ENCODE data around the gene QRFP. TPM values are rescaled to one million over a fixed set of nuclear protein-coding genes. Genes with fewer than 3 reads are reported as not detected.
A peak's percentile ranks its signal among the peaks of the same experiment; 100 is the strongest.

The QRFP gene
- polyA plus RNA-seq, 1 of the 3 experiments (the other 2 are of a cell fraction), result not detected

DNA sequence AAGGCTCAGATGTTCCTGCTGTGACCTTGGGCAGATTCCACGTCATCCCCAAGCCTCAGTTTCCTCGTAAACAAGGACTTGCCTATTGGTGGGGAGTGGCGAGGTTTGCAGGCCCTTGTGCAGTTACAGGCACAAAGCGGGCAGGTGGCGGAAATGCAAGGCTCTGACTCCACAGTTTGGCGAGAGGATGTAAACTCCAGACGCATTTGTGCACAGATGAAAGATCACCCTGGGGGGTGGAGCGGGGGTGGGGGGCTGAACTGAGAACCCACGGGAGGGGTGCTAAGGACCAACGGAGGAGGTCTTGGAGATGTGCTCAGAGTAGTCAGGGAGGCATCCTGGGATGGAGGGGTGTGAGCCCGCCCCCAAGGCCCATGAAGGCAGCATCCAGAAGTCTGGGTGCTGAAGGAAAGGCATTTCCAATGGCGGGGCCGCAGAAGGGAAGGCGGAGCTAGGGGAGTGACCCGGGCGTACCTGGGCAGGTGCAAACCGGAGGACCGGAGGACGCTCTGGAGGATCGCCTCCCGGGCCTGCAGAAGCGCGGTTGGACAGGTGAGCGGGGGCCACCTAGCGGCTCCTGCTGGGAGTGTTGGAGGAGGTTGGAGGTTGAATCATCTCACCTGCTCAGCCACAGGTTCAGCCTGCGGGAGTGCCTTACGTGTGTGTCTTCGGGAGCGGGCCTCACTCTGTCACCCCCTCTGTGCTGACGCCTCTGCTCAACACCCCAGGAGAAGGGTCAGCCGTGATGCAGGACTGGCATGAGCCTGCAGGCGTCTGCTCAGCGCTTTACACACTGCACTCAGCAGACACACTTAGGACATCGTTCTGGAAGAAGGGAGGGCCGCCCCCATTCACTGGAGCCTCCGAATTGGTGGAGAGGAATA, 44.3 kb upstream of the QRFP start:
- ChIA-PET CTCF (interaction anchor here (0.7 to 2.8 kb wide), 14 partner anchors 8 to 228 kb away, joined by 3 to 16 read pairs (median 4); no protein-coding TSS in a partner anchor), POLR2A (no interaction called here)
- H3K27me3 ChIP-seq (ENCODE audit: insufficient read depth), result peaks cover 49% of the 10 kb centered on the region
- WGBS (ENCODE audit: low lambda C conversion rate), result 18% methylated on average over 17 of the region's 36 CpGs
- no peaks in the 10 kb centered on the region for H3K9me3 ChIP-seq
- 0 out of 2 replicates have a peak, but pooled peaks cover 6% of the 10 kb centered on the region for H4K20me1 ChIP-seq (ENCODE audit: insufficient read depth)
- H3K4me1 ChIP-seq (ENCODE audit: control insufficient read depth in 1 of 2, insufficient read depth in 2 of 2, low read depth in 1 of 2, low read length in 1 of 2), result peaks cover 0 to 10% of the 10 kb centered on the region in 2 experiments; a peak in 1 of 4 replicates
- H3K4me3 ChIP-seq (ENCODE audit: low read depth in 2 of 2, low read length in 1 of 2), result peak overlapping the region in 1 of 2 experiments; percentile 28; a peak in 2 of 4 replicates
- no peaks in the 10 kb centered on the region for H3K9me2 ChIP-seq
- H3K79me2 ChIP-seq (ENCODE audit: insufficient read depth), result no peaks in the 10 kb centered on the region
- TF ChIP-seq RAD21 (IDR thresholded peaks at IDR 0.05; ENCODE audit: low read length), result peak; percentile 79
- peak; percentile 66 for TF ChIP-seq SMC3 (IDR thresholded peaks at IDR 0.05; ENCODE audit: low read depth, low read length)
- no peak for TF ChIP-seq NFIC (IDR thresholded peaks at IDR 0.05; ENCODE audit: borderline replicate concordance)
- TF ChIP-seq CTCF (IDR thresholded peaks at IDR 0.05), result peak; percentile 83
- peak overlapping the region; percentile 37; the same call in 1 of the 2 replicates for H3K4me2 ChIP-seq
- H3K27ac ChIP-seq (ENCODE audit: low read depth in 2 of 2, low read length in 1 of 2), result no peak overlapping the region
- no peak overlapping the region for H2AFZ ChIP-seq (ENCODE audit: low read depth)
- peak; percentile 84 for DNase-seq
- peaks cover 14% of the 10 kb centered on the region for H3F3A ChIP-seq (replicated peaks; ENCODE audit: insufficient read depth)
- H3K36me3 ChIP-seq (replicated peaks in 1 of 2; ENCODE audit: control insufficient read depth in 1 of 2, insufficient read depth in 2 of 2, low read length in 1 of 2), result no peaks in the 10 kb centered on the region
- H3K9ac ChIP-seq, result no peak overlapping the region

DNA sequence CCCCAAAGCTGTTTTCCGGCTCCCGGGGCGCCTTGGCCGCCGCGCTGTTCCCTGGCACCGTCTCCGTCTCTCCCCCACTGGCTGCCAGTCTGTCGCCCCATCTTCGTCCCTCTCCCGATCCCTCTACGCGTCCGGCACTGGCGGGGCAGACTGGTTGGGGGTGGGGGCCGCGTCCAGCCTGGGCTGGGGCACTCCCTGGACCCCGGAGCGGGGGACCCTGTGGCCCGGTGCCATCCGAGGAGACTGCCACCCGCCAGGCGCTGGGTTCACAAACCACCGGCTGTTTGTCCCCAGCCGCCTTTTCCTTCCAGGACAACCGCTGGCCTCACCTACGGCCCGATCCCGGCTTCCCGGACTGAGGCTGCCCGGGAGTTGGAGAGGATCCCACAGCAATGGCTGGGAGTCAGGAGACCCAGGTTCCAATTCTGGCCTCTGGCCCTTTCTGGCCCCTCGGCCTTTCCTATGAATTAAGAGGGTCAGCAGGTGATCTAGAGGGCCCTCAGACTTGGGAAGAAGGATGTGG, 43.5 kb upstream of the QRFP start:
- H3K79me2 ChIP-seq (ENCODE audit: insufficient read depth), result no peaks in the 10 kb centered on the region
- peaks cover 16% of the 10 kb centered on the region for H3F3A ChIP-seq (replicated peaks; ENCODE audit: insufficient read depth)
- peaks cover 49% of the 10 kb centered on the region for H3K27me3 ChIP-seq (ENCODE audit: insufficient read depth)
- H3K27ac ChIP-seq (ENCODE audit: low read depth in 2 of 2, low read length in 1 of 2), result no peak overlapping the region
- H3K9me2 ChIP-seq, result no peaks in the 10 kb centered on the region
- ChIA-PET POLR2A (no interaction called here), CTCF (interaction anchor here (0.7 to 1.5 kb wide), 9 partner anchors 11 to 239 kb away, joined by 3 to 11 read pairs (median 3); no protein-coding TSS in a partner anchor)
- 13% methylated on average over 31 of the region's 32 CpGs for WGBS (ENCODE audit: low lambda C conversion rate)
- H3K36me3 ChIP-seq (replicated peaks in 1 of 2; ENCODE audit: control insufficient read depth in 1 of 2, insufficient read depth in 2 of 2, low read length in 1 of 2), result no peaks in the 10 kb centered on the region
- 0 out of 2 replicates have a peak, but pooled peaks cover 6% of the 10 kb centered on the region for H4K20me1 ChIP-seq (ENCODE audit: insufficient read depth)
- no peaks in the 10 kb centered on the region for H3K9me3 ChIP-seq
- DNase-seq, result no peak
- H3K4me1 ChIP-seq (ENCODE audit: control insufficient read depth in 1 of 2, insufficient read depth in 2 of 2, low read depth in 1 of 2, low read length in 1 of 2), result peaks cover 0 to 10% of the 10 kb centered on the region in 2 experiments; a peak in 1 of 4 replicates
- peak overlapping the region; percentile 88; the same call in 1 of the 2 replicates for H3K4me2 ChIP-seq
- TF ChIP-seq, protein P1, sequence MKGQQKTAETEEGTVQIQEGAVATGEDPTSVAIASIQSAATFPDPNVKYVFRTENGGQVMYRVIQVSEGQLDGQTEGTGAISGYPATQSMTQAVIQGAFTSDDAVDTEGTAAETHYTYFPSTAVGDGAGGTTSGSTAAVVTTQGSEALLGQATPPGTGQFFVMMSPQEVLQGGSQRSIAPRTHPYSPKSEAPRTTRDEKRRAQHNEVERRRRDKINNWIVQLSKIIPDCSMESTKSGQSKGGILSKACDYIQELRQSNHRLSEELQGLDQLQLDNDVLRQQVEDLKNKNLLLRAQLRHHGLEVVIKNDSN (IDR thresholded peaks at IDR 0.05; ENCODE audit: borderline replicate concordance, low read depth), result no peak
- TF ChIP-seq RAD21 (IDR thresholded peaks at IDR 0.05; ENCODE audit: low read length), result no peak
- H3K9ac ChIP-seq, result no peak overlapping the region
- H2AFZ ChIP-seq (ENCODE audit: low read depth), result no peak overlapping the region
- H3K4me3 ChIP-seq (ENCODE audit: low read depth in 2 of 2, low read length in 1 of 2), result no peak overlapping the region

Data from SK-N-SH (cell line).